Activated CD8-positive, alpha-beta memory T cell treated with anti-CD3 and anti-CD28 coated beads, Interleukin-2, amount 50 U/mL, for 24 hours (primary cell): ENCODE results near the gene MARK3.
"Not testable (repeated sequence)": the region's sequence is repeated elsewhere in the genome, so short reads cannot be mapped to it uniquely, and the experiment has no call there.

Experiments used
- DNase-seq: peaks from one replicate; pipeline ENCODE4 v3.0.0-alpha.2; 2020; ENCODE audit errors: extremely low read depth

The MARK3 gene

DNA sequence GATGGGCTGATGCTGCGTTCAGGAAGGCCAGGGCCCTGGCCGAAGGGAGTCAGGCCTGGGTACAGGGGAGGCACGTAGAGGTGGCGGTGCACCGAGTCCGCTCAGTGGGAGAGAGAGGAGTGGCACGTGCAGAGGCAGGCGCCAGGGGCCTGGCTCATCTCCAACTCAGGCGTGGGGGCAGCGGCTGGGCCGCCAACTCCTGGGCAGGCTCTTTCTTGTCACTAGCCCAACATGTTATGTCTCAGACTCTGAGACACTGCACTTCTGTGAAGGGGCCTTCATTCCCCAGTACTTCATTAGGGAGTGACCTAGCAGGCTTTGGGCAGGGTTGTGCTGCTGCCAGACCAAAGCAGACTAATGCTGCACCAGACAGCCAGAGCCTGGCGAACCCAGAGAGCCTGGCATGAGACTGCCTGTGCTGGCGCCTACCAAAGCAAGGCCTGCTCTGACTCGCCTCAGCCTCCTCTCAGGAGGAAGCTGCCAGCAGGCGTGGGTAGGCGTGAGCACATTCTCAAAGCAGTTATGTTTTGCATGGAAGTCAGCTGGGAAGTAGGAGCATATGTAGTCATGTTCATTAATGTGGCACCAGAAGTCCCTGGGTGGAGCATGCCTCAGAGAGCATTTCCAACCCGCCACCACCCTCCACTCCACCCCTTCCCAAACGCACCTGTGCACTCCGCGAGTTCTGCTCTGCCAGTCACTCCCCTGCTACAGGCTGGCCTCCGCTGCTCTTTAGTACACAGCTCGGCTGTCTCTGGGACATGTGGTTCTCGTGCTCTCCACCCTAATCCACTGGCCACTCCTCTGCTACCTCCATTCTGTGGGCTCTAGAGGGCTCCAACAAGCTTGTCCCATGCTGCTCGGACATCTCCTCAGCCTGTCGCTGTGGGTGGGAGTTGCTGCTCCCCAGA is 127.7 kb downstream of the MARK3 start:
- no peak for DNase-seq

DNA sequence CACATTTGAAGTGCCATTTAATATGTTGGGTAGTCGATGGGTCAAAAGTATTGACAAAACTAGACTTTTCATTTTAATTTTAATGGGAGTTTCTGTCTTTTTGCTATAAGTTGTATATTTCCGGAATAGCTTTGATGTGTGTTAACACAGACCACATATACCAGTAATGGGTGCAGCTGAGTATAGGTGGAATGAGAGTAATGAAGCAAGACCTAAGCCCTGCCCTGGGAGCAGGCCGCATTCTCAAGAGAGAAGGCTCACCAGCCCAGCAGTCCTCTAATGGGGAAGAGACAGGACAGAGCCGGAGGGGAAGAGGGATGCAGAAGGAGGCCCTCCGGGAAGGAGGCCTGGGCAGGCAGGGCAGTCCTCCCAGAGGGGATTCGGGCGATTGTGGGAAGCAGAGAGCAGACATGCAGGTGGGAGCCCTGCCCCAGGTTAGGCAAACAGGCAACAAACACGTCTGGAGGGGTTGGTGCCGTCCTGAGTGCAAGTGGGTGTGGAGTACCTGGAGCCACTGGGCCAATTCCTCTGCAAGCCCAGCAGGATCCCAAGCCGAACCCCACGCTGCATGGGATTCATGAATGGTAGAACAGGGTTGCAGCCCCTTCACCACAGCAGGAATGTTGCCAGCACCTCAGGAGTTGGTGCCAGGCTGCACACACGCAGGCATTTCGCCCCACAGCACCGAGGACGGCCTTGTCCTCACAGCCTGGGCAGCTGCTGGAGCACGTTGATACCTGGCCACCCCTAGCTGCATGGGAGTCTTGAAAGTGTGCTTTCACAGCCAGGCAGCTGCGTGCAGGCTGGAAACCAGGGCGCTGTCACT is 129.6 kb downstream of the MARK3 start:
- no peak for DNase-seq

DNA sequence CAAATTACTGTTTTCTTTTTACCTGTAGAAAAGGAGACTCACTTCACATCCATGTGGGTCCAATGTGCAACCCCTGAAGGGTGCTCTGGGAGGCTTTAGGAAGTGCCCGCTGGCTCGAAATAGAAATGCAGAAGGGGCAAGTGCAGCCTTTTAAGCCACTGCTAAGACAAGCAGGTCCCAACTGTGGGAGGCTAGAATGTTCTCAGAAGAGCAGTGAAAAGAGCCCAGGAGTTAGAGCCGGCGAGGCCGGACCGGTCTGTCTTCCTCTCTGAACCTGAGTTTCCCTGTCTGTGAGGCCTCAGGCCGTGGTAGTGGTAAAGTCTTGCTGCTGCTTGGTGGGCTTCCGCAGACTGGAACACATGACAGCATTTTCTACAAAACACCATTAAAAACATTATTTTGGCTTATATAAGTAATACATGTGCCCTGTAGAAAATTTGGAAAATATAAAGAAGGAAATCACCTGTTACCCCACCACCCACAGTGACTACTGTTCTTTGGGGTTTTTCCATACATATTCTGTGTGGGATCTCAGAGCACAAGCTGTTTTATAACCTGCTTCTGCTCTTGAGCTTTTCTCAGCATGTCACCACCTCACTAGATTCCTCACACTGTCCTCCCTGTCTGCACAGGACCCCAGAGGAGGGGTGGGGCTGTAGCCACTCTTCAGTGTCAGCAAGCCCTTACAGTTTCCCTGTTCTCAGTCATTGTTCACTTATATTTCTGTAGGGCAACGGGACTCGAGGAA is 131.4 kb downstream of the MARK3 start:
- no peak for DNase-seq

DNA sequence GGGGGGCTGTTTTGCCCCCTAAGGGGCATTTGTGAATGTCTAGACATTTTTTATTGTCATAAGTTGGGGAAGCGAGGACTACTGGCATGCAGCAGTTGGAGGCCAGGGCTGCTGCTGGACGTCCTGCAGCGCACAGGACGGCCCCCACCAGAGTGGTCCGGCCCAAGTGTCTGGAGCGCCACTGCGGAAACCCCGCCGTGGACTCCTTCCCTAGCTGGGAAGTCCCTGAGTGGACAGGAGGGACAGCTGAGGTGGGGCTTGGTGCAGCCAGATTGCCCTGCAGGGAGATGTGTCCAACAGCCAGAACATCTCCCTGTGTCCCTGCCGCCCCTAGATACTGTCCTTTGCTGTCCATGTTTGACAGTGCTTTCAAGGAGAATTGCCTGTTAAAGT is 132.0 kb downstream of the MARK3 start:
- no peak for DNase-seq

DNA sequence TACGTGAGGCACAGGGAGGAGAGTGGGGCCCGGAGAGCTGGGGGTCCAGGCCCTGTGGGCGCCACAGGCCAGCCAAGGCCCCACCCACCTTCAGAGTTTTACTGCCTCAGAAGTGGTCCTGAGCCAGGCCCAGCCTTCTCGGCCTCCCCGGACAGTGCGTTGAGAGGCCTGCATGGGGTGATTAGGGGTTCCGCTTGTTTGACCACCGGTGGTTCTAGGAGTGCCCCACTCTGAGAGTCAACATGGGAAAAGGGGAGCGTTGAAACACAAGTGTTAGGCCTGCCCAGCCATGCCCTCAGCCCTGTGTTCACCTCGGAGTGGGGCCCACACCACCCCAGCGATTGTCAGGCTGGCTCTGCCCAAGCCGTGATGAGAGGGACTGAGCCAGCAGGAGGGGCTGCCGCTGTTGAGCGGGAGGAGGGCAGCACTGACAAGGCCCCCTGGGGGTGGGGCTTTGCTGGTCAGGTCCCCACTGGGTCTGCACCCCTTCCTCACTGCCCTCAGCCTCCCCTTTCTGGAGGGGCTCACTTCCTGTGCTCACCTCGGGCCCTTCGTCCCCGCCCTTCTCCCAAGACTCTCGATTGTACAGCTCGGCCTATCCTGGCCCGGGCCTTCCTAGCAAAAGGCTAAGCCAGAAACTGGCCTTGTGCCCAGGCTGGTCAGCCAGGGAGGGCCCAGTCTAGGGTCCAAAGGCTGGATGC is 132.7 kb downstream of the MARK3 start:
- no peak for DNase-seq

- no peak for DNase-seq
Measured at GRCh38 chr14:103518422-103519042, 133.3 kb downstream of the MARK3 start.

- no peak for DNase-seq
Measured at GRCh38 chr14:103519043-103519836, 134.0 kb downstream of the MARK3 start.

GRCh38 chr14:103519837-103520212 is 134.6 kb downstream of the MARK3 start:
- no peak for DNase-seq

DNA sequence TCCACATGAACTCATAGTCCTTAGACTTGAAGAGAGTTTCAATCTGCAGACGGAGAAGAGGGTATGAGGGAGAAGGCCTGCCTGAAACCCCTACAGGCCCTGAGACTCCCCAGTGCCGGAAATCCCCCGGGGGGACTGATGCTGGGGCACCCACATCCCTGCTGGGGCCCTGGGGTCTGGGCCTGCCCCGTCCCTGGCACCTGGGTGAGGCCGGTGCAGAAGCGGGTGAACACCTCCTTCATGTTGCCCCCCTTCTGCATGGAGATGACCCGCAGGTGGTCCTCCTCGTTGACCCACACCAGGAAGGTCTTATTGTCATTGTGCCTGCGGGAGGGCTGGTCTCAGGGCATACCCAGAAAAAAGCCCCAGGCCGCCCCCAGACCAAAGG is 135.0 kb downstream of the MARK3 start:
- no peak for DNase-seq

GRCh38 chr14:103520657-103521437 is 135.6 kb downstream of the MARK3 start:
- DNase-seq = no peak

GRCh38 chr14:103521438-103521950 is 136.3 kb downstream of the MARK3 start:
- no peak for DNase-seq

GRCh38 chr14:103521951-103522563 is 136.8 kb downstream of the MARK3 start:
- DNase-seq = no peak

DNA sequence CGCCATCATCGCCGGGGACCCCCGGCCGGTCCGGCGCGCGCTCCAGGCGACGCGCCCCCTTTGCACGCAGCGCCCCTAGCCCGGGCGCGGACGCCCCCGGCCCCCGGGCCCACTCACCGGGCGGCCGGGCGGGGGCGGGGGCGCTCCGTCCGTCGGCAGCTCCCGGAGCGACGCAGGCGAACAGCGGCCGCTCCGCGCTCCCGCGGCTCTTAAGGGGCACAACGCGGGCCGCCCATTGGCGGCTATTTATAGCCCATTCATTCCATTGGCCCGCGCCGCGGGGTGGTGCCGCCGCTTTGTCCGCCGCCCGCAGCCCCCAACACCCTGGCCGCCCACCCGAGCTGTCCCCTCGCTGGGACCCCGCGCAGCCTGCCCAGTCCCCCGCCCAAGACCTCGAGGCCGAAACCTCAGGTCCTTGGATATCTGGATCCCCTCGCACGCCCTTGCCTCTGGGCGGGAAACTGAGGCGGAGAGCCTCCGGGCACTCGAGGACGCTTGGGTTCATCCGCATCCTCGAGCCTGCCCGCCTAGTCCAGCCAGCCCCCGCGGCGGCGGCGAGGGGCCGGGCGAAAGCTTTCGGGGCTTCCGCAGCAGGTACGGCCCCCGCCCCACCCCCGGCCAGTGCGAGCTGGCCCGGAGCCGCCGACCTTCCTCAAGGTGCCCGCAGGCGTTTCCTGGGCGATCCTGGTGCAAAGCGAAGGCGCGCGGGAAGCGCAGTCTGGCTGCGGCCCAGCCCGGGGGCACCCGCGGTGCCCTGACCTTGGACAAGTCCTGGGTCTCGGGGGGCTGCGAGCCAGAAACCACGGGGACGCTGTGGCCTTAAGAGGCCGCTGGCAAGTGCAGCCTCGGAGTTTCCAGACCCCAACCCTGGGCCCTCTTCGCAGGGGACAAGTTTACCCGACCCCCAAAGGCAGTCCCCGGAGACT is 137.7 kb downstream of the MARK3 start, which contains the start of gene CKB:
Gene CKB (minus strand): TSS at position 182 of the 926 bp plus-strand sequence. CDS start 337 bp downstream, outside the sequence.
- no peak for DNase-seq

DNA sequence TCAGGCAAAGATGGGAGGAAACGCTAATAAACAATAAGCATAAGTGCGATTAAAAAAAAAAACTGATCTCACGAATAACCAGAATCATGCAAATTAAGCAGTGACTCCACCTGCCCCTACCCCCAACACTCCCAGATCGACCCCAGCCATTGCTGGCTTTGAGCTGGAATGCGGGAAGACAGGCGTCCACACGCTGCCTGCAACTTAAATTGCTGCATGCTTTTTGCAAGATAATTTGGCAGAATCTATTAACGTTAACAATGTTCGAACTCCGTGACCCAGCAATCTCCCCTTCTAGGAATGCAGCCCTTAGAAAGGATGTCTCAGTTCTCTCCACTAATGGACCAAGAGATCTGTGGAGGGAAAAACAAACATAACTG is 138.3 kb downstream of the MARK3 start:
- DNase-seq = no peak

GRCh38 chr14:103524002-103524935 is 139.1 kb downstream of the MARK3 start:
- DNase-seq = no peak

- DNase-seq = not testable (repeated sequence)
Measured at GRCh38 chr14:103525430-103526246, 140.4 kb downstream of the MARK3 start.
